Stimulated activated CD4-positive, alpha-beta T cell treated with anti-CD3 and anti-CD28 coated beads, Interleukin-15, amount 100 ng/mL, for 48 hours (primary cell): ENCODE results near the gene EDIL3.
"Not testable (repeated sequence)": the region's sequence is repeated elsewhere in the genome, so short reads cannot be mapped to it uniquely, and the experiment has no call there.

Experiments
- DNase-seq, 2 donors: peaks; one replicate each; pipeline ENCODE4 v3.0.0-alpha.2; 2020; ENCODE audit warnings: low read depth in 2 of 2

The EDIL3 gene

DNA sequence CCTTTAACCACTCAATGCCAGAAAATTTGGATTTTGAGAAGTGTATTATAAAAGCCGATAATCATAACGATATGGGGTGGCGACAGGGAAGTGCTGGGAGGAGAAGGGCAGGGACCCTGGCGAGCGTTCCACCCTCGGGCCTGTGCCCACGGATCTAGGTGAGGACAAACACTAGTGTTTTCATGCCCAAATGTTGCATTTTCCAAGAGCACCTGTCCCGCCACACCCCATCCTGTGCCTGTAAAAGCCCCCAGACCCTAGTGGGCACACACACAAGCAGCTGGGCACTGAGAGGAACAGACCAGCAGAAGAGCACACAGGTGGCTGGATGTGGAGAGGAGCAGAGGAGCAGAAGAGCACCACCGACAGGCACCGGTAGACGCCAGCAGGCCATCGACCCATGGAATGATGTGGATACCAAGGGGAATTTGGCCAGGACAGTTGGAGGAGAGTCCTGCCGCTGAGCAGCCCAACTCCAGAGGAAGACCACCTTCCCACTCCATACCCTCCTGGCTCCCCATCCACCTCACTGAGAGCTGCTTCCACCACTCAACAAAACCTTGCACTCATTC lies 315.0 kb downstream of the EDIL3 start:
- no peak for DNase-seq

DNA sequence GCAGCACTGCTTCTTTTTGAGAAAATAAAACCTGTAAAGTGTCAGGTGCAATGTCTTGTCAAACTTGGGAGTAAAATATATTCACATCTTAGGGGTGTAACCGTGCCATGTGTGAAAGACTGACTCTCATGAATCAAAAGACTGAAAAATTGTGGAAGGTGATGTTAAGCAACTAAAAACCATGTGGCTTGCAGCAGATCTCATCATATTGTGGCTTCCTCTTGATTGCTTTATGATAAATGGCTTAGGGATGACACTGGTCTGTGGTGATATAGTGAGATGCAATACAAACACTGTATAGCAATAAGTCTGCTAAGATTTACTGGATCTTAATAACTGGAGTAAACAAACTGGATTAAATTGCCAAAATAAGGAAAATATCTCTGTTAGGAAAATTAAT lies 321.6 kb downstream of the EDIL3 start:
- DNase-seq = no peak

DNA sequence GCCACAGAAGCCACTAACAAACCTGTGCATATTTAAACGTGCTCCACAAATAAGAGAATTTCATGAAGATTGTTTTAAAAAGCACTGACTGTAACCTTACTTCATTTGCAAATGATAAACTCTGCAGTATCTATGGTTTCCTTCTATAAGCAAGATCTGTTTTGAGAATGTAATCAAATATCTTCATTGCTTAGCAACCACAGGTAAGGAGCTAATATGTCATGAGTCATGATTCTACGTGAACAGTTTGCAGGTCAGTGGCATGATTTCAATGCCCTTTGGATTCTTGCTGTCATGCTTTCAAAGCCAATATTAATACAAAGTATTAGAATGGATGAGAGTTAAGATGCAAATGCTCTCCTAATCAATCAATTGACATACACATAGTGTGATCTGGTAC lies 325.0 kb downstream of the EDIL3 start:
- no peak for DNase-seq

DNA sequence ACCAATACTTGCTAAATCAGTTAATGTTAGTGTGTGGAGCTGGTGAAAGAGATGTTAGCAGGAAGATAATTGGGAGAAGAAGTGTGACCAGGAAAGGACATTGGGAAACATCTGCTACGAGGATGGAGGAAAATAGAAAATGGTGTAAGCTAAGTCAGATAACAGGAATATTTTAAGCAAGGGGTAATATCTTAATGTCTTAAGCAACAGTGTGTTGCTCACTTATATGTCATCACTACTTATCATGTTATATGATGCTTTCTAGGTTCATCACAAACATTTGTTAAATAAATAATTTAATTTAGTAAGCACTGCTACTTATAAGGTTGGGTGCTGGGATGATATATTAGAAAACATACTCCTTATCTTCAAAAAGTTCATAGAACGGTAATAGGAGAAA lies 326.1 kb downstream of the EDIL3 start:
- DNase-seq = no peak

DNA sequence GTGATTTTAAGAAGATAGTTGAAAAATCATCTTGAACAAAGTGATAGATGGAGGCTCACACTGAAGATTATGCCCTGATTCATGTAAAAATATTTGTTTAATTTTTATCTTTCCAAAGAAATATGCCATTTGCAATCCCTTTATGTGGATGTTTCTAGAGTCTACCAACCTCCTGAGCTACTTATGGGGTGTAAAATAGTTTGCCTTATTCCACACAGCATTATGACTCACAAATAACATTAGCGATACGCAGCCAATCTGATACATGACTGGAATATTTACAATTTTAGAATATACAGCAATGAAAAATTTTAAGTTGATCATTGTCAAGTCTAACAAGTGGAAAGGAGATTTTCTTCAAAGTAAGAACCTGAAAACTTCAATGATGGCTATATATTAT lies 327.5 kb downstream of the EDIL3 start:
- no peak for DNase-seq

DNA sequence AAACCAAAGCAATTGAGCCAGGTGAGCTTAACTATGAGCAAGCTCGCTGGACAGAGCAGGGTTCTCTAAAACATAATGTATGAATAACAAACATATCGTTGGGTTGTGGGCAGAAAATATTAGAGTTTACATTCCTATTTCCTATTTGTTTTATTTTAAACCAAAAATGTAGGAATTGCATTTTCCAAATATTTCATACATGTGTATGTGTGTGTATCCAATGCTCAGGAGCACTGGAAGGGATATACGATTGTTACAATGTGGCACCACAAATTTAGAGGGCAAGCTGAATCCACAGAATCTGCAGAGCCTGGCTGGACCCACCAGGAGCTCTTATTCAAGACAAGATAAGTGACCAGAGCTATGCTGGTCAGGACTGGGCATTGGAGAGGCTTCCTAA lies 338.7 kb downstream of the EDIL3 start:
- DNase-seq = no peak

DNA sequence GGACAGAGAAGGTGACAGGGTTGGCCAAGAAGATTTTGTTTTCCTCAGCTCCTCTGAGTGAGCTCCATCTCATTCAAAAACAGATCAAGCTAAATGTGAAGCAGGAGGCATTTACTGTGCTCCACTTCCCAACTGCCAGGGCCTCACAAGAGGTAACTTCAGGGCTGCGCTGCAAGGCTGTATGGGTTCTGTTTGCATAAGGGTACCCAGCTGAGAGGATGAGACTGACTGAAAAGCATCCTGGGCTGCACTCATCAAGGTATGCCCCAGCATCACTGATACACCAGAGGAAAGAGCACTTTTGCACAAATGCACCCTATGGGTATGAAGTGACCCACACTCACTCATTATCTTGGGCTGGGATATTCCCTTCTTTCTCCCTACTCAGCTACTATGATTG lies 347.8 kb downstream of the EDIL3 start:
- DNase-seq = no peak

DNA sequence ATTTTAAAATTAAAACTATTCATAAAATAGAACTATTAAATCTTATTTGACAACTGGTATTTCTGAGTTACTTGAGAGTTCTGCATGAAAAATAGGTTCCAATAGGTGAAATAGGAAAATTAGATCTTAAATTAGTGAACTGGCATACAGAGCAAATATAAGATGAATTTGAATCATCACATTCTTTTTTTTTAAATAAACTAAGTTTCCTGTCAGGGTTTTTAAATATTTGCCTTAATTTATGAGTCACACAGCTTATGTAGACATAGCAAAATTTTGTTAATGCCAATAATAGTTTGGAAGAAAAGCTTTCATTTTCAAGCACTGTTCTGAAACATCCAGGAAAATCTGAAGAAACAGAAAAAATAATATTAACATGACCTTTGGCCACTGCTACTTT lies 352.4 kb downstream of the EDIL3 start:
- no peak for DNase-seq

DNA sequence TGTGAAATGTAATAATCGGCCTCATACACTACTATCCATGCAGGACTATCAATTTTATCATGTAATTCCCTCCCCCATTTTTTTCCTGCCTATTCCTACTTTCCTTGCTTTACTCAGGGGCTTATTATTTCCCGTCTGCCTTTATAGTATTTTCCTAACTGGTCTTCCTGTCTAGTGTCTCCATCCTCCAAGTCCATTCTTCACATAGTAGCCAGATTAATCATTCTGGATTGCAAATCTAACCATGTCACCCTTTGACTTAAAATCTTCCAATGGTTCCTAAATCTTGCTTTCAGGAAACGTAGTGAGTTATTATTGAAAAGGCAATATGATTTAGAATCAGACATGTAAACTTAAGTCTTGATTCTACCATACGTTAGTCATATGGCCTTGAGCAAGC lies 356.6 kb downstream of the EDIL3 start:
- no peak for DNase-seq

DNA sequence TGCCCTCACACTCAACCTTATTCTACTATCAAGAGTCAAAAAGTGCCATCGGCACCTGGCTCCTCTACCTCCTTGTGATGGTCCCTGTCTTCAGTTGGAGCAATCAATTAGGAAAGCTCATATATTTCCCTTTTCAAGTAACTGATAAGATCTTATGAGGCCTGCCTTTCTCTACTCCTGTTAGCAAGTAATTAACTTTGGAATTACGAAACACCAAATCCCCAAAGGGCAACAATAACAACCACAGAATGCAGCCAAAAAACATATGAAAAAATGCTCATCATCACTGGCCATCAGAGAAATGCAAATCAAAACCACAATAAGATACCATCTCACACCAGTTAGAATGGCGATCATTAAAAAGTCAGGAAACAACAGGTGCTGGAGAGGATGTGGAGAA lies 366.2 kb downstream of the EDIL3 start:
- DNase-seq = not testable (repeated sequence)

DNA sequence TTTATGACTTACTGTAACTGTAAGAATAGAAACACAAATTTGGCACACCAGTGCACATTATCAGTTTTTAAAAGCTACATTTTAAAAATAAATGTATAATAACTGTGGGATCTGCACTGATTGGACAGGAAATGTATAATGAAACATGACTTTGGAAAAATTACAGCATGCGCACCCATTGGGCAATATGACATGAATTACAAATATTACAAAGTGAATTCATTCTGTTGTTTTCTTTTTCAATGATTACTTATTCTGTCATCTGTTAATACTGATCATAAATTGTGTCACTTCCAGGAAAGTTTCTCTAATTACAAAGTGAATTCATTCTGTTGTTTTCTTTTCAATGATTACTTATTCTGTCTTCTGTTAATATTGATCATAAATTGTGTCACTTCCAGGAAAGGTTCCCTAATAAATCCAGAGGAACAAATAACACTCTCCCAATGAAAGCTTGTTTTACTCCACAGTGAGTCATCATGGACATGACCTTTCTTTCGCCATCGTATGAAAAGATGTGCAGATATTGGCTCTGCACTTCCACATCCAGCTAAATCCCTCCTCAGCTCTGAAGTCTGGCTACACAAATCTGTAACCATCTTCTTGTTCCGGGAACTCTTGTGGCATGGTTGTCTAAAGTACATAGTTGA lies 367.0 kb downstream of the EDIL3 start:
- DNase-seq = no peak

DNA sequence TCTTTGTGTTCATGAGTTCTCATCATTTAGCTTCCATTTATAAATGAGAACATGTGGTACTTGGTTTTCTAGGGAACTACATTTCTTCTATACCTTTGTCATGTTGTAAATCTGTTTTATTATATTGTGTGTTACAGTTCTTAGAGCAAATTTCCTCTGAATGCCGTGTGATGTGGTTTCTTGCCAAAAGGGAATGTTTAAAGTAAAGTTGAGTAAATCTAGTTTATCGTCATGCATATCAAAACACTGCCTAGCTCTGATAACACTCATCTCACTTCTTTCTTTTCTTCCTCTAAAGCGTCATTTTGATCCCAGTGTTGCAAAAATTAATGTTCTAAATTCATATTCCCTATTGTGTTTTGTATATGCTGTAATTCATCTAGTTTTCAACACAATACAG lies 368.6 kb downstream of the EDIL3 start:
- no peak for DNase-seq

DNA sequence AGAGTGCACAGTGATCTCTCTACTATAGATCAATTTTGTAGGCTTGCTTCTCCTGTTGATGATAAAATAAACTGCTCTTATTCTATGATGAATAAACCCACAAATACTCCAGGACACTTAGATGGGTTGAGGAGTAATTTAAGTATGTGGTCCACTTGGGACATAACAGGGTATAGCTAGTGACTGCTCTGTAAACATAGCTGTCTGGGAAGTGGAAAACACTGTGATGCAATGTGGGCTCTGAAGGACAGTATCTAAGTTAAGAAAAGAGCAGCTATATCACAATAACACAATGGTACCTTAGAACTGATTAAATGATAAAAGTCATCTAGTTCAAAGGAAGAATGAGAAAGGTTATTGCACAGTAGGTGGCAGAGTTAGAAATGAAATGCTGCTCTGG lies 369.7 kb downstream of the EDIL3 start:
- no peak for DNase-seq

DNA sequence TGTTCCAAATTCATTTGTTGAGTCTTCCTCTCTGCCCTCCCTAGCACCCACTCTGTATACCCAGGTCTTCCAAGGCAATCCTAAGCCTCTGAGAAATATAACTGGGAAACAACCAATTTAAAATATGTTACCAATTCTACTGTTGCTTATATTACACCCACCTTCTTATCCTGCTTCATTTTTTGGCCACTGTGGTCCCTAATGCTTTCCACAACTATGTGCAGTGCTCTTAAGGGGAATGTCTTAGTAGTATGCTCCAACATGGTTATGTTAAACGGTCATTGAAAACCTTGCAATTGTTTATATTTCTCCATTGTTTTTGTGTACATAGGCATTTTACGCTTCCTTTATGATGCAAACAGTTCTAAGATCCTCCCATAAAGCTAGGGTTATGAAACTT lies 390.9 kb downstream of the EDIL3 start:
- no peak for DNase-seq

DNA sequence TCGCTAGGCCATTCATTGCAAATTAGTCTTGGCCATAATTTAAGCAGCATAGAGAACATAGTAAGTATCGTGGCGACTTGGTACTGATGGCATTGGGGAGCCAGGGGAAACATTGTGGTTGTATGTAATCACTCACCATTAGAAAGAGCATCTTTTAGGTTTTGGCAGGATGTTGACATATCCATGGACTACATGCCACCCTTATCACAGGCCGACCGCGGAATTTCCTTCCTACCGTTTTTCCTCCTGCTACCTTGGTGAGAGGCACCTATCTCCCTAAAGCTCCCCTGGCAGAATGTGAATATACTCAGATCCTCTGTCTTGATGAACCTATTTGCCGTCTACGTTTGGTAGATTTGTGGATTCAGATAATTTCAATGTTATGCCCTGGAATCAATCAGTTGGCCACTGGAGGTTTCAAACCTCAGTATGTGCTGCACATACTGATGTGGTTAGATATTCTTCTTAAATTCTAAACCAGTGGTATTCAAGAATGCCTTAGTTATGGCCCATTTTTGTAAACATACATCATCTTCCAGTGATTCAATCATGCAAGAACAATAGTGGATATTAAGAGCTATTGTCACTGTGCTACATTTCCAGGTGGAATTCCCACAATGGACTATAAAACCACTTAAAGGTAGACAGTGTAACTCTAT lies 393.0 kb downstream of the EDIL3 start:
- DNase-seq = no peak

DNA sequence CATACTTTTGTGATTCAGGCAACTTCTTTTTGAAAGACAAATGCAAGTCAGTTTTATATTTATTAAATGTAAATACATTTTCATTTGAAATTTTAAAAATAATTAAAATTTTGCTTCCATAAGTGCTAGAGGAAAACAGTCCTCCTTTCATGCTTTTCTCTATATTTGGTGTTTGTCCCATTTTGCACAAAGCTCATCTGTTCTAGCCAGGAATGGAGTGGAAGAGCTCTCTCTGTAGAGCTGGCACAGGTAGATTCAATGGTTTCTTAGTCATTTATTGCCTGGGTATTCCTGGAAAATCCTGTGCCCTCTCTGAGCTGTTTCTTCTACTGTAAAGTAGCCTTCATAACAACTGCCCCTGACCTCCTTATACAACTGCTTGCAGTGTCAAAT lies 396.4 kb downstream of the EDIL3 start:
- DNase-seq = no peak

DNA sequence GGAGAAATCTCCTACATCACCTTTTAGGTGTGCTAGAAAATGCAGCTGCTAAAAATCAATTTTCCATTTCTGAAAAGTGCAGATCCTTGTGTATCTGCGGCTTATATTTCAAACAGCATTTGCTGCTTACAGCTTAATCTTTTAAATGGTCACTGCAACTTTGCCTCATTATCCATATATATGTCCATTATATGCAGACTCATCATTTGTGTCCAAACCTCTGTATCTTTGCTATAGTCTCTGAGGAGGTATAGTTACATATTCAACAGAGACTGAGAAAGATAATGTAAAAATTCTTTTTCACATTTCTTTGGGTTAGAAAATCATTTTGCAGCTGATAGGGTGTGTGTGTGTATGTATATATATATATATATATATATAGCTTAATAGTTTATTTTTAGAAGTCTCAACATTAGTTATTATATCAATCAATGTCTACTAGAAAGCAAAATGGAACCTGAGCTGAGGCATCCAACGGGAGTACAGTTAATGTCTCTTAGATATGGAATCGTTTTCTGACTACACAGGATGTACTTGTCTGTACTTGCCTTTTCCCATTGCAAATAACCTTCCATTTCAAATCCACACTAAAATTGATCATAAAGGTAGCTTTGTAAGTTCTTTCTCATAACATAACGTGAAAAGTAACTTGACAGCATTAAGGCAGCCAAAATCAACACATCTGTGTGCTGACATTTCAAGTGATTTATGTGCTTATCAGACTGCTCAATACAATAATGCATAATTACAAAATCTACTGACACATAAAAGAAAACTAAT lies 397.0 kb downstream of the EDIL3 start:
- DNase-seq = no peak

DNA sequence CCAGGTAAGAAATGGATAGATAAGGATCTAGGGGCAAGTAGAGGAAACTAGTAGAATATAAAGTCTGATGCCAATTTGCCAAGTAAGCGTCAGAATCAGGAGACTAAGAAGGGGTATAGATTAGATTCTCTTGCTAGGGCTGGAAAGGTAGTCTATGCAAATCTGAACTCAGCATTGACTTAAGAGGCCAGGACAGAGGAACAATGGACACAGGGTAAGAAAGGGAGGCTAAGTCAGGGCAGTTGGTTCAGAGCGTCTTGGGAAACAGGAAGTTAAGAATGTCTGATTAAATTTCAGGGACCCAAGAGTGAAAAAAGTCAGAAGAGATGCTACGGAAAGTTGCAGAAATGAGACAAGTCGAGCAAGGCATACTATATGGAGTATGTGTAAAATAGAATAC lies 400.8 kb downstream of the EDIL3 start:
- no peak for DNase-seq

DNA sequence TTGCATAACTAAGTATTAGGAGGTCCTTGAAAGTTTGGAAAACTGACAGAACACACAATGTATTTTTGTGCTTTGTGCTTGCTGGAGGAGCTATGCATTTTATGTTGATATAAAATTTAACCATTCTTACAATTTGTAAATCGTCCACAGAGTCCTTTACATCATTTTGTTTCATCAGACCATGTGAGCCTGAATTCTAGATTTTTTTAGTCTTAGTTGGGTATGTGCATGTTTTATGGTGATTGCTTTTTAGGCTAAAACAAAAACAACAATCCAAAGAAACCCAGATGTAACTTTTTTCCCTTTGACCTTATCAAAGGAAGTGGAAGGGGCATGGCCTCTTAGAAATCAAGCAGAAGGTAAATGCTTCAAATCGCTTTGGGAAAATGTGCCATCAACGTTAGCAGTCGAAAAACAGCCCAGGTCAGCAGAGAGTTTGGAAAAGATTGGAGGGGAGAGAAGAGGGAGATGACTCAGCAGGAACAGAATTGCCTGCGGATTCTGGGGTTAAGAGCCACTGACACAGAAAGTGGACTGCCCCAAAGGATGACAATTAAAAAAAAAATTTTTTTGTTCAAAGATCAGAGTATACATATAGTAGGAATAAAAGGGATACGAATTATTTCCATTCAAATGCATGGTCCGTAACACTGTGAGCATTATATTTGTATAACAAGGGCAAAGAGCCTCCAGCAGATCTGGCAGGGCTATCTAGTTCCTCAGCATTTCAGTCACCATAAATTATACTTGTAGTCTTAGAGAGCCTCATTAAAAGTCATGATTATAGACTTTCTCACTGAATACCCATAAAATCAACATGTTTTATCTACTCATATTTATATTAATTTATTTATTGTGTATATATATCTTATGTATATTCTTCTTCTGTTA lies 410.5 kb downstream of the EDIL3 start:
- no peak for DNase-seq

DNA sequence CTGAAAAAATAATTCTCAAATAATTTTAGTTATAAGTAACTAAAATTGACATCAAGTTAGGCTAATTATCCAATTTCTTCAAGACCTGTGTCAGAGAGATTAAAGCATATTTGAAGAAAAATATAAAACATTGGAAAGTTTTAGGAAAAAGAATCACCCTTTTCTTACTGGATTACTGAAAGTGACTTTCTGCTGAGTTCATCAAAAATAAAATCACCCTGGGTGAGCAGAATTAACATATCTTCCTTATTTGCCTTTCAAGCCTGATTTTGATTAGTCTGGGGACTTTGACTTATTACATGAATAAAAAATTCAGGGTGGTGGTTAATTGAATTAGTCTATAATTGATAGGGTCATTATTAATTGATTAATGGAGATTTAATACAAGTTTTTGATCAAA lies 411.8 kb downstream of the EDIL3 start:
- DNase-seq = no peak

DNA sequence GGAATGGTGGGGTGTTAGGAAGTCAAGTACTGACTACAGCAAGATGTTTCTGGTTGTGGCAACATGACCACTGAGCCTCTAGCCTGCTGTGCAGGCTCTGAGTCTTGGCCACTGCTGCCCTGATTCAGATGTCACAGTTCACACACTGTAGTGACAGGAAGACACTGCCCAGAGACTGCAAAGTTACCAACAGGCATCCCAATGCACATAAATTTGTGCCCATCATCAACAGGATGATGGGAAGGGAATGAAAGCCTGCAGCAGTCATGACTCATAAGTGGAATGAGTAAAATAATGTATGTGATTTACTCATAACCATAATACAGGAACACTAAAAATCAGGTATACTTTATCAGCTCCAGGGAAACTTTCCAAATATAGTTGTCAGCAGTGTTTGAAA lies 412.4 kb downstream of the EDIL3 start:
- no peak for DNase-seq

DNA sequence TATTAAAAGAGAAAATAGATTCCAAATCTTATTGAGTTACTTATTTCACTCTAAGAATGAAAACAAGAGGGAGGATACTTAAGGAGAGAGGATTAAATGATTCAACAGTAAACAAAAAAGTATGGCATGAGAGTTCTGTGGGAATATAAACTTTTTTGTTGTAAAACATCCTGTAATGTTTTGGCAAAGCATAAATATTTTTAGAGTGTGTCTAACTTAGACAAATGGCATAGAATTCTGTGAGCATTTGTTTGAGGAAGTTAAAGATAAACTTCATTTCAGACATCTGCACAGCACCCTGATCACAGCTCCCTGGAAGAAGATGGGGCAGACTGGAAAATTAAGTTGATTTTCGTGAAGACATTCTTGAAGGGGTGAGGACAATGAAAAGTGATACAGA lies 417.3 kb downstream of the EDIL3 start:
- DNase-seq = no peak
